Tibial nerve (tissue), 3 donors: Measurements from ENCODE around the gene CEP85L.

Source experiments
- POLR2A ChIP-seq, 2 donors: fragments of 450-650 bp; IDR thresholded peaks; one replicate each; pipeline ENCODE4 v1.6.1; 2017; ENCODE audit warnings: antibody characterized with exemption in 2 of 2, mild to moderate bottlenecking in 2 of 2, moderate library complexity in 2 of 2
- TF ChIP-seq, protein P1 (sequence below), 5 experiments: fragments of 200-600 bp in 3 of 5; fragments of 450-650 bp in 2 of 5; sonication (generic) in 3 of 5; IDR thresholded peaks; one replicate each; pipeline ENCODE4 v1.5.1; 2016 to 2019; ENCODE audit warnings: antibody characterized with exemption in 5 of 5, mild to moderate bottlenecking in 3 of 5, moderate library complexity in 2 of 5

DNA sequence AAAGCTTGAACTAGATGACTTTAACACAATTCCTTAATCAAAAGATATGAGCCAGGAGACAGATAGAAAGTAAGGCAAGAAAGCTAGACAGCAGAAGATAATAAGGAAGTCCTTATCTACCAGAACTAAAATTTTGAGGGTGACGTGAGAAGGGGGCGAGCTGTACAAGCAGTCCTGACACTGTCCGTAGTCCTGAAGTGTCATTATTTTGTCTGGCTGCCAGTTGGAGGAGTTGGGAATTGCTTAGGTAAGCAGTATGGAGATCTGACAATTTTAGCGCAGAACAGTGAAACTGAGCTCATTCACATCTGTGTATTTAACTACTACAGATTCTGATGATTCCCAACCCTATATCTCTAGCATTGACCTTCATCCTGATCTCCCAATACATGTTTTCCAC is 25.8 kb upstream of the CEP85L start:
- TF ChIP-seq, protein P1, sequence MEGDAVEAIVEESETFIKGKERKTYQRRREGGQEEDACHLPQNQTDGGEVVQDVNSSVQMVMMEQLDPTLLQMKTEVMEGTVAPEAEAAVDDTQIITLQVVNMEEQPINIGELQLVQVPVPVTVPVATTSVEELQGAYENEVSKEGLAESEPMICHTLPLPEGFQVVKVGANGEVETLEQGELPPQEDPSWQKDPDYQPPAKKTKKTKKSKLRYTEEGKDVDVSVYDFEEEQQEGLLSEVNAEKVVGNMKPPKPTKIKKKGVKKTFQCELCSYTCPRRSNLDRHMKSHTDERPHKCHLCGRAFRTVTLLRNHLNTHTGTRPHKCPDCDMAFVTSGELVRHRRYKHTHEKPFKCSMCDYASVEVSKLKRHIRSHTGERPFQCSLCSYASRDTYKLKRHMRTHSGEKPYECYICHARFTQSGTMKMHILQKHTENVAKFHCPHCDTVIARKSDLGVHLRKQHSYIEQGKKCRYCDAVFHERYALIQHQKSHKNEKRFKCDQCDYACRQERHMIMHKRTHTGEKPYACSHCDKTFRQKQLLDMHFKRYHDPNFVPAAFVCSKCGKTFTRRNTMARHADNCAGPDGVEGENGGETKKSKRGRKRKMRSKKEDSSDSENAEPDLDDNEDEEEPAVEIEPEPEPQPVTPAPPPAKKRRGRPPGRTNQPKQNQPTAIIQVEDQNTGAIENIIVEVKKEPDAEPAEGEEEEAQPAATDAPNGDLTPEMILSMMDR (IDR thresholded peaks at IDR 0.05): no peak
- no peak for TF ChIP-seq POLR2A (IDR thresholded peaks at IDR 0.05)
